Measurements from ENCODE around the gene PDE6B. TPM values are rescaled to one million over a fixed set of nuclear protein-coding genes. Genes with fewer than 3 reads are reported as not detected.

PDE6B gene
- polyA plus RNA-seq, 1 donor from 2014 or later: 3.2 TPM

DNA sequence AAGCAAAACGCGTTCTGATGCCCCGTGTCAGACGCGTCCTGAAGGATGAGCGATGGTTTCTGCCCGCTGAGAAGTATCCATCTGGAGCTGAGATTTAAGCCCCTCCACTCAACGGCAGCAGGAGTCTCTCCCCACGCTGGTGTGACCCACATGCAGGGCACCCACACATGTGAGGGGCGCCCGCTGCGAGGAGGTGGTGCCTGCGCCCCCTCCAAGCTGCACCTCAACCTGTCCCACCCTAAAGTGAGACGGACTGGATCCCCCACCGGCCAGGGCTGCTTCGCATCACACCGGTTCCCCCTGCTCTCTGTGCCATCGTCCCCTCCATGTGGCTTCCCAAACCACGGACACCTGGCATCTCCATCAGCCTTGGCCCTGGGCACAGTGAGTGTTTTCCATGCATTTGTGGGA, 4.5 kb upstream of the PDE6B start:
- Histone ChIP-seq H3K36me3 (ENCODE audit: insufficient read depth, low read length) (no peaks in the 10 kb centered on the region), H3K9ac (ENCODE audit: low read length) (no peak overlapping the region), H2AFZ (ENCODE audit: low read depth, low read length) (no peak overlapping the region), H3K27ac (ENCODE audit: low read length) (no peak overlapping the region), H3K4me3 (ENCODE audit: low read length) (no peak overlapping the region), H3K9me2 (ENCODE audit: insufficient read depth, low read length) (no peaks in the 10 kb centered on the region), H3K4me2 (ENCODE audit: low read length) (no peak overlapping the region), H3K79me2 (replicated peaks; ENCODE audit: insufficient read depth, low read length) (no peaks in the 10 kb centered on the region), H4K20me1 (ENCODE audit: insufficient read depth) (no peaks in the 10 kb centered on the region), H3K9me3 (ENCODE audit: low read length) (no peaks in the 10 kb centered on the region), H3F3A (ENCODE audit: insufficient read depth, low read length, poor library complexity, severe bottlenecking) (no peaks in the 10 kb centered on the region), H3K27me3 (ENCODE audit: insufficient read depth, low read depth, low read length) (no peaks in the 10 kb centered on the region)
- TF ChIP-seq, protein P1, sequence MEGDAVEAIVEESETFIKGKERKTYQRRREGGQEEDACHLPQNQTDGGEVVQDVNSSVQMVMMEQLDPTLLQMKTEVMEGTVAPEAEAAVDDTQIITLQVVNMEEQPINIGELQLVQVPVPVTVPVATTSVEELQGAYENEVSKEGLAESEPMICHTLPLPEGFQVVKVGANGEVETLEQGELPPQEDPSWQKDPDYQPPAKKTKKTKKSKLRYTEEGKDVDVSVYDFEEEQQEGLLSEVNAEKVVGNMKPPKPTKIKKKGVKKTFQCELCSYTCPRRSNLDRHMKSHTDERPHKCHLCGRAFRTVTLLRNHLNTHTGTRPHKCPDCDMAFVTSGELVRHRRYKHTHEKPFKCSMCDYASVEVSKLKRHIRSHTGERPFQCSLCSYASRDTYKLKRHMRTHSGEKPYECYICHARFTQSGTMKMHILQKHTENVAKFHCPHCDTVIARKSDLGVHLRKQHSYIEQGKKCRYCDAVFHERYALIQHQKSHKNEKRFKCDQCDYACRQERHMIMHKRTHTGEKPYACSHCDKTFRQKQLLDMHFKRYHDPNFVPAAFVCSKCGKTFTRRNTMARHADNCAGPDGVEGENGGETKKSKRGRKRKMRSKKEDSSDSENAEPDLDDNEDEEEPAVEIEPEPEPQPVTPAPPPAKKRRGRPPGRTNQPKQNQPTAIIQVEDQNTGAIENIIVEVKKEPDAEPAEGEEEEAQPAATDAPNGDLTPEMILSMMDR (IDR thresholded peaks at IDR 0.05; ENCODE audit: poor library complexity, severe bottlenecking): no peak
- TF ChIP-seq RAD21 (conservative IDR thresholded peaks at IDR 0.05): no peak
- TF ChIP-seq EZH2 (IDR thresholded peaks at IDR 0.05; ENCODE audit: borderline replicate concordance, insufficient read depth, low read length, poor library complexity, severe bottlenecking): no peak
- no peak for TF ChIP-seq MXI1 (conservative IDR thresholded peaks at IDR 0.05; ENCODE audit: poor library complexity, severe bottlenecking)

DNA sequence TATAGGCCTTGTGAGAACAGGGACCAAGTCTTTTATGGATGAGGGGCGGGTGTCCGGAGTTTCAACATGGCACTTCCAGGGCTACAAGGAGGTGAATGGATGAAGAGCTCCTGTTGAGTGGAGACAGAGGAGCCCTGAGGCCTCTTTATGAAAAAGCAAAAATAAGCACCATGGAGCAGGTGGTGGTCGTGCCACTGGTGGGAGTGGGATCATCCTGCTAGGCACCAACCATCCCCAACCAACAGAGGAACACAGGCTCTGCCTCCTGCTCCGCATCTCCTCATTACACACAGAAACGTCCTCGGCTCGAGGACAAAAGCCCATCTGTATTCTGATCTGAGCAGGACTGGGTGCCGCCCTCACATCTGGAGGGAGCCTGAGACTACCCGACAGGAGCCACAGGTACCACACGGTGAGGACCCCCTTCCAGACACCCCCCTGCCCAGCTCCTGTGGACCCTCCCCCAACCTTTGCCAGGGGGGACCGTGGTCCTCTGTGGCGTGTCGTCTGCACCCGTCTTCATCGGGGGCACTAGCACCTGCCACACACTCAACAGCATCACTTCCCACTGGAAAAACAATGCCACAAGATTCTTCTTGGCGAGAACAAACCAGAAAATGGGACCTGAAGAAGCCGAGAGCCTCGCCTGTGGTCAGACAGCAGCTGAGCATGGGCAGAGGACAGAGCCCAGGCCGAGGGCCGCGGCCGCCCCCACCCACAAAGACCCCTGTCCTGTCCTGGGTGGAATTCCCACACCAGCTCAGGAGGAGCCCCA, 3.9 kb upstream of the PDE6B start:
- Histone ChIP-seq H3K27me3 (ENCODE audit: insufficient read depth, low read depth, low read length) (no peaks in the 10 kb centered on the region), H4K20me1 (ENCODE audit: insufficient read depth) (no peaks in the 10 kb centered on the region), H3K4me3 (ENCODE audit: low read length) (no peak overlapping the region), H3F3A (ENCODE audit: insufficient read depth, low read length, poor library complexity, severe bottlenecking) (no peaks in the 10 kb centered on the region), H3K27ac (ENCODE audit: low read length) (no peak overlapping the region), H3K36me3 (ENCODE audit: insufficient read depth, low read length) (no peaks in the 10 kb centered on the region), H3K9me3 (ENCODE audit: low read length) (no peaks in the 10 kb centered on the region), H3K4me2 (ENCODE audit: low read length) (no peak overlapping the region), H2AFZ (ENCODE audit: low read depth, low read length) (no peak overlapping the region), H3K79me2 (replicated peaks; ENCODE audit: insufficient read depth, low read length) (no peaks in the 10 kb centered on the region), H3K9me2 (ENCODE audit: insufficient read depth, low read length) (no peaks in the 10 kb centered on the region), H3K9ac (ENCODE audit: low read length) (no peak overlapping the region)
- TF ChIP-seq POLR2AphosphoS5 (IDR thresholded peaks at IDR 0.05) (no peak), EZH2 (IDR thresholded peaks at IDR 0.05; ENCODE audit: borderline replicate concordance, insufficient read depth, low read length, poor library complexity, severe bottlenecking) (no peak), TAF1 (IDR thresholded peaks at IDR 0.05; ENCODE audit: low read depth) (no peak), MXI1 (conservative IDR thresholded peaks at IDR 0.05; ENCODE audit: poor library complexity, severe bottlenecking) (no peak), EP300 (conservative IDR thresholded peaks at IDR 0.05; ENCODE audit: poor library complexity, severe bottlenecking) (no peak), SMC3 (conservative IDR thresholded peaks at IDR 0.05; ENCODE audit: poor library complexity) (no peak), RAD21 (conservative IDR thresholded peaks at IDR 0.05) (no peak)
- TF ChIP-seq, protein P1 (IDR thresholded peaks at IDR 0.05; ENCODE audit: poor library complexity, severe bottlenecking): no peak
- TF ChIP-seq, protein P2, sequence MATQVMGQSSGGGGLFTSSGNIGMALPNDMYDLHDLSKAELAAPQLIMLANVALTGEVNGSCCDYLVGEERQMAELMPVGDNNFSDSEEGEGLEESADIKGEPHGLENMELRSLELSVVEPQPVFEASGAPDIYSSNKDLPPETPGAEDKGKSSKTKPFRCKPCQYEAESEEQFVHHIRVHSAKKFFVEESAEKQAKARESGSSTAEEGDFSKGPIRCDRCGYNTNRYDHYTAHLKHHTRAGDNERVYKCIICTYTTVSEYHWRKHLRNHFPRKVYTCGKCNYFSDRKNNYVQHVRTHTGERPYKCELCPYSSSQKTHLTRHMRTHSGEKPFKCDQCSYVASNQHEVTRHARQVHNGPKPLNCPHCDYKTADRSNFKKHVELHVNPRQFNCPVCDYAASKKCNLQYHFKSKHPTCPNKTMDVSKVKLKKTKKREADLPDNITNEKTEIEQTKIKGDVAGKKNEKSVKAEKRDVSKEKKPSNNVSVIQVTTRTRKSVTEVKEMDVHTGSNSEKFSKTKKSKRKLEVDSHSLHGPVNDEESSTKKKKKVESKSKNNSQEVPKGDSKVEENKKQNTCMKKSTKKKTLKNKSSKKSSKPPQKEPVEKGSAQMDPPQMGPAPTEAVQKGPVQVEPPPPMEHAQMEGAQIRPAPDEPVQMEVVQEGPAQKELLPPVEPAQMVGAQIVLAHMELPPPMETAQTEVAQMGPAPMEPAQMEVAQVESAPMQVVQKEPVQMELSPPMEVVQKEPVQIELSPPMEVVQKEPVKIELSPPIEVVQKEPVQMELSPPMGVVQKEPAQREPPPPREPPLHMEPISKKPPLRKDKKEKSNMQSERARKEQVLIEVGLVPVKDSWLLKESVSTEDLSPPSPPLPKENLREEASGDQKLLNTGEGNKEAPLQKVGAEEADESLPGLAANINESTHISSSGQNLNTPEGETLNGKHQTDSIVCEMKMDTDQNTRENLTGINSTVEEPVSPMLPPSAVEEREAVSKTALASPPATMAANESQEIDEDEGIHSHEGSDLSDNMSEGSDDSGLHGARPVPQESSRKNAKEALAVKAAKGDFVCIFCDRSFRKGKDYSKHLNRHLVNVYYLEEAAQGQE (IDR thresholded peaks at IDR 0.05; ENCODE audit: borderline replicate concordance): no peak
